Measurements from ENCODE around the gene SEPTIN2.

The SEPTIN2 gene

DNA sequence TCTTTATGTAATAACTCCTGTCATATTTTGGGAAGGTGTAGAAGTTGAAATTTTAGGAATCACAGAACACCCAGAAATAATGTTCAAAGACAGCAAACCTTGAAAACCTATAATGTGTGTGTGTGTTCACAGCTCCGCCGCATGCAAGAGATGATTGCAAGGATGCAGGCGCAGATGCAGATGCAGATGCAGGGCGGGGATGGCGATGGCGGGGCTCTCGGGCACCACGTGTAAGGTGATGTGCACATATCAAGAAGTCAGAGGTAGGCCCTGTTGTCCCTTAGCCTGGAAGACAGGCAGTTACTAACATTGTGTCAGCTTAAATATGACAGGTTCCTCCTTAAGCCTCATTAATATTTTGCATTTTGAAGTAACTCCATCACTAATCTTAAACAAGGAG lies 34.2 kb downstream of the SEPTIN2 start:
- no peak overlapping the region for H3K27ac ChIP-seq (ENCODE audit: low read depth, low read length)
- H3K18ac ChIP-seq (ENCODE audit: low read length): no peak overlapping the region
- no peak overlapping the region for H2AK5ac ChIP-seq (ENCODE audit: low read length)
- H2AFZ ChIP-seq (ENCODE audit: insufficient read depth, low read length, poor library complexity): no peak overlapping the region
- no peak overlapping the region for H3K4me3 ChIP-seq (ENCODE audit: low read depth, low read length)
- H3K27me3 ChIP-seq (ENCODE audit: insufficient read depth, low read length): no peaks in the 10 kb centered on the region
- peaks cover 2% of the 10 kb centered on the region for H3K9me3 ChIP-seq (ENCODE audit: insufficient read depth, low read depth, low read length)
- no peak overlapping the region for H3K4me2 ChIP-seq (ENCODE audit: low read length)
- WGBS (ENCODE audit: extremely low coverage, insufficient coverage, insufficient read length): no CpG with 5 or more reads among the region's 8 CpGs
- H3K36me3 ChIP-seq (ENCODE audit: control insufficient read depth in 1 of 2, insufficient read depth in 2 of 2, low read length in 2 of 2): peaks cover 52 to 64% of the 10 kb centered on the region in 2 experiments
- no peak overlapping the region for H2BK12ac ChIP-seq (ENCODE audit: low read length)
- H4K12ac ChIP-seq (ENCODE audit: low read depth, low read length): no peak overlapping the region
- DNase-seq: no peak
- H4K8ac ChIP-seq (ENCODE audit: low read depth, low read length): no peak overlapping the region
- no peak overlapping the region for H4K91ac ChIP-seq (ENCODE audit: low read depth, low read length)
- H3K14ac ChIP-seq (ENCODE audit: low read length): no peak overlapping the region
- H2BK5ac ChIP-seq (ENCODE audit: low read depth, low read length, poor library complexity): no peak overlapping the region
- peaks cover 1% of the 10 kb centered on the region for H3K79me1 ChIP-seq (ENCODE audit: low read length)
- no peak overlapping the region for H3K9ac ChIP-seq (ENCODE audit: low read length)
- no peaks in the 10 kb centered on the region for H3K79me2 ChIP-seq (ENCODE audit: control insufficient read depth, insufficient read depth, low read length, poor library complexity)
- no peak overlapping the region for H3K4ac ChIP-seq (ENCODE audit: low read depth, low read length)
- no peak overlapping the region for H3K23ac ChIP-seq (ENCODE audit: low read length)
- peaks cover 5 to 6% of the 10 kb centered on the region in 2 experiments for H3K4me1 ChIP-seq (ENCODE audit: control insufficient read depth in 1 of 2, insufficient read depth in 2 of 2, low read length in 2 of 2)
- no peak overlapping the region for H2BK120ac ChIP-seq (ENCODE audit: insufficient read depth, low read length, poor library complexity)

GRCh38 chr2:241350530-241350877 lies 34.8 kb downstream of the SEPTIN2 start:
- DNase-seq: no peak
- no peak overlapping the region for H3K4me3 ChIP-seq (ENCODE audit: low read depth, low read length)
- H3K4me1 ChIP-seq (ENCODE audit: control insufficient read depth in 1 of 2, insufficient read depth in 2 of 2, low read length in 2 of 2): peaks cover 9% of the 10 kb centered on the region in 2 experiments
- no peak overlapping the region for H3K27ac ChIP-seq (ENCODE audit: low read depth, low read length)
- H3K4me2 ChIP-seq (ENCODE audit: low read length): no peak overlapping the region
- no peak overlapping the region for H4K12ac ChIP-seq (ENCODE audit: low read depth, low read length)
- H3K79me2 ChIP-seq (ENCODE audit: control insufficient read depth, insufficient read depth, low read length, poor library complexity): no peaks in the 10 kb centered on the region
- no peak overlapping the region for H3K23ac ChIP-seq (ENCODE audit: low read length)
- H3K14ac ChIP-seq (ENCODE audit: low read length): no peak overlapping the region
- no peaks in the 10 kb centered on the region for H3K27me3 ChIP-seq (ENCODE audit: insufficient read depth, low read length)
- H2BK12ac ChIP-seq (ENCODE audit: low read length): no peak overlapping the region
- no peak overlapping the region for H2AK5ac ChIP-seq (ENCODE audit: low read length)
- no peak overlapping the region for H4K8ac ChIP-seq (ENCODE audit: low read depth, low read length)
- H4K91ac ChIP-seq (ENCODE audit: low read depth, low read length): no peak overlapping the region
- H3K18ac ChIP-seq (ENCODE audit: low read length): no peak overlapping the region
- H2BK120ac ChIP-seq (ENCODE audit: insufficient read depth, low read length, poor library complexity): no peak overlapping the region
- peaks cover 49 to 61% of the 10 kb centered on the region in 2 experiments for H3K36me3 ChIP-seq (ENCODE audit: control insufficient read depth in 1 of 2, insufficient read depth in 2 of 2, low read length in 2 of 2)
- H3K79me1 ChIP-seq (ENCODE audit: low read length): peaks cover 3% of the 10 kb centered on the region
- H2AFZ ChIP-seq (ENCODE audit: insufficient read depth, low read length, poor library complexity): no peak overlapping the region
- no peak overlapping the region for H2BK5ac ChIP-seq (ENCODE audit: low read depth, low read length, poor library complexity)
- H3K4ac ChIP-seq (ENCODE audit: low read depth, low read length): no peak overlapping the region
- H3K9me3 ChIP-seq (ENCODE audit: insufficient read depth, low read depth, low read length): peaks cover 2% of the 10 kb centered on the region
- no CpG with 5 or more reads among the region's 2 CpGs for WGBS (ENCODE audit: extremely low coverage, insufficient coverage, insufficient read length)
- H3K9ac ChIP-seq (ENCODE audit: low read length): no peak overlapping the region

DNA sequence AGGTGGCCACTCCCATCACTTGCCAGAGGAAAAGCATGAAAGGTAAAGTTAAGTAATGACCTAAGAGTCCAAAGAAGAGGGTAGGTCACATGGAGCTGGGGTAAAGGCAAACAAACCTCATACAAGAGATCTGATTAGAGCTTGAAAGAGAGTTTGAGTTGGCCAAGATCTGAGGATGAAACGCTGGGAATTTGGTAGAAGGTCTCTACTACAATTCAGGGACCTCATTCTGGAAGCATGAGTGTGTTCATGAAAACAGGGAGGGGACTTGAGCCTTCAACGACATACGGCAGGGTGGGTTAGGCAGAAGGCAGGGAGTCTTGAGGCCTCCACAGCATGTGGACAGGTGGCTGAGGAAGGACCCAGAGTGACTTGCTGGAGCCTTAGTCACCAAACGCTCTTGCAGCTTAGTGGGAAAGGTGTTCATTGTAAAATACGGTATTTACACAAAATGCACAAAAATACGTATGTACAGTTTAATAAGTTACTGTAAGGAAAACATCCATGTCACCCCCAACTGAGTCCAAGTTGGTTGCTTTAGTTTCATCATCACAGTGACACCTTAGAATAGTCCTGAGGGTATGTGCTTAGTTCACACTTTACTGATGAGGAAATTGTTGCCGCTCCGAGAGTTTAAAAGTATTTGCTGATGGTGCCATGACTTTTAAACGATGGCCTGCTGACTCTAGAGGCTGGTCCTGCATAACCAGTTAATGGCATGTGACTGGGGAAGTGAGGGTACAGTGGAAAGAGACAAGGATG lies 35.3 kb downstream of the SEPTIN2 start:
- Histone ChIP-seq H3K23ac (ENCODE audit: low read length) (no peak overlapping the region), H3K4ac (ENCODE audit: low read depth, low read length) (no peak overlapping the region), H3K27ac (ENCODE audit: low read depth, low read length) (no peak overlapping the region), H2BK5ac (ENCODE audit: low read depth, low read length, poor library complexity) (no peak overlapping the region), H4K12ac (ENCODE audit: low read depth, low read length) (no peak overlapping the region), H3K79me1 (ENCODE audit: low read length) (peaks cover 3% of the 10 kb centered on the region), H3K18ac (ENCODE audit: low read length) (no peak overlapping the region), H3K27me3 (ENCODE audit: insufficient read depth, low read length) (no peaks in the 10 kb centered on the region), H2BK120ac (ENCODE audit: insufficient read depth, low read length, poor library complexity) (no peak overlapping the region), H3K4me1 (ENCODE audit: control insufficient read depth in 1 of 2, insufficient read depth in 2 of 2, low read length in 2 of 2) (peaks cover 9% of the 10 kb centered on the region in 2 experiments), H2BK12ac (ENCODE audit: low read length) (no peak overlapping the region), H4K8ac (ENCODE audit: low read depth, low read length) (no peak overlapping the region), H3K4me3 (ENCODE audit: low read depth, low read length) (no peak overlapping the region), H3K79me2 (ENCODE audit: control insufficient read depth, insufficient read depth, low read length, poor library complexity) (no peaks in the 10 kb centered on the region), H2AFZ (ENCODE audit: insufficient read depth, low read length, poor library complexity) (no peak overlapping the region), H3K9me3 (ENCODE audit: insufficient read depth, low read depth, low read length) (peaks cover 2% of the 10 kb centered on the region), H2AK5ac (ENCODE audit: low read length) (no peak overlapping the region), H3K36me3 (ENCODE audit: control insufficient read depth in 1 of 2, insufficient read depth in 2 of 2, low read length in 2 of 2) (peaks cover 45 to 56% of the 10 kb centered on the region in 2 experiments), H3K14ac (ENCODE audit: low read length) (no peak overlapping the region), H4K91ac (ENCODE audit: low read depth, low read length) (no peak overlapping the region), H3K4me2 (ENCODE audit: low read length) (no peak overlapping the region), H3K9ac (ENCODE audit: low read length) (no peak overlapping the region)
- peak; percentile 19 to 62 for DNase-seq
- no CpG with 5 or more reads among the region's 9 CpGs for WGBS (ENCODE audit: extremely low coverage, insufficient coverage, insufficient read length)

GRCh38 chr2:241351640-241352031 lies 35.9 kb downstream of the SEPTIN2 start:
- Histone ChIP-seq H2BK120ac (ENCODE audit: insufficient read depth, low read length, poor library complexity) (no peak overlapping the region), H2BK12ac (ENCODE audit: low read length) (no peak overlapping the region), H2AK5ac (ENCODE audit: low read length) (no peak overlapping the region), H3K27me3 (ENCODE audit: insufficient read depth, low read length) (no peaks in the 10 kb centered on the region), H3K18ac (ENCODE audit: low read length) (no peak overlapping the region), H3K36me3 (ENCODE audit: control insufficient read depth in 1 of 2, insufficient read depth in 2 of 2, low read length in 2 of 2) (peaks cover 40 to 50% of the 10 kb centered on the region in 2 experiments), H3K27ac (ENCODE audit: low read depth, low read length) (no peak overlapping the region), H3K4ac (ENCODE audit: low read depth, low read length) (no peak overlapping the region), H3K9me3 (ENCODE audit: insufficient read depth, low read depth, low read length) (peaks cover 1% of the 10 kb centered on the region), H4K91ac (ENCODE audit: low read depth, low read length) (no peak overlapping the region), H3K79me1 (ENCODE audit: low read length) (peaks cover 8% of the 10 kb centered on the region), H3K23ac (ENCODE audit: low read length) (no peak overlapping the region), H3K4me3 (ENCODE audit: low read depth, low read length) (no peak overlapping the region), H4K8ac (ENCODE audit: low read depth, low read length) (no peak overlapping the region), H3K14ac (ENCODE audit: low read length) (no peak overlapping the region), H3K9ac (ENCODE audit: low read length) (no peak overlapping the region), H3K4me1 (ENCODE audit: control insufficient read depth in 1 of 2, insufficient read depth in 2 of 2, low read length in 2 of 2) (peaks cover 9% of the 10 kb centered on the region in 2 experiments), H4K12ac (ENCODE audit: low read depth, low read length) (no peak overlapping the region), H3K79me2 (ENCODE audit: control insufficient read depth, insufficient read depth, low read length, poor library complexity) (peaks cover 5% of the 10 kb centered on the region), H2AFZ (ENCODE audit: insufficient read depth, low read length, poor library complexity) (no peak overlapping the region), H2BK5ac (ENCODE audit: low read depth, low read length, poor library complexity) (no peak overlapping the region), H3K4me2 (ENCODE audit: low read length) (no peak overlapping the region)
- WGBS (ENCODE audit: extremely low coverage, insufficient coverage, insufficient read length): no CpG with 5 or more reads among the region's 3 CpGs
- no peak for DNase-seq

Measured in trophoblast cell (in vitro differentiated cells and primary cell).